HEK293 (cell line): Measurements from ENCODE around the gene RNU5B-1.

Experiments used
- CTCF ChIA-PET: fragments of 350-600 bp; formaldehyde crosslinking; extraction: SDS; loops from one replicate; lab custom pipeline; 2021; ENCODE audit warnings: antibody characterized with exemption; lab: Yijun Ruan, JAX
- POLR2A ChIA-PET: fragments of 300-600 bp; formaldehyde crosslinking; extraction: SDS; loops from one replicate; lab custom pipeline; 2020; ENCODE audit warnings: antibody characterized with exemption, inconsistent platforms; lab: Yijun Ruan, JAX
- H3K27ac ChIP-seq: fragments of 200-500 bp; sonication (Bioruptor generic); 2 replicates; pipeline ENCODE4 v1.5.1; 2014; ENCODE audit warnings: low read depth, low read length, control low read depth, inconsistent platforms; ENCODE audit errors: extremely low read depth
- H3K36me3 ChIP-seq, 2 experiments: fragments of 200-500 bp in 1 of 2; sonication (Bioruptor generic) in 1 of 2; 1 replicate in 1 of 2; 2 replicates in 1 of 2; pipeline ENCODE4 v1.5.1; 2014 to 2017; ENCODE audit warnings: inconsistent platforms in 2 of 2, low read length in 2 of 2; ENCODE audit not compliant: control insufficient read depth in 2 of 2, insufficient read depth in 1 of 2
- H3K4me1 ChIP-seq: fragments of 200-500 bp; sonication (Bioruptor generic); 2 replicates; pipeline ENCODE4 v1.5.1; 2014; ENCODE audit warnings: mild to moderate bottlenecking, low read length, inconsistent platforms; ENCODE audit not compliant: control insufficient read depth, insufficient read depth
- H3K4me3 ChIP-seq: 2 replicates; pipeline ENCODE4 v1.5.1; 2011; ENCODE audit warnings: low read depth, mild to moderate bottlenecking, control low read depth, low read length, moderate library complexity
- H3K9me3 ChIP-seq: fragments of 200-500 bp; sonication (Bioruptor generic); 2 replicates; pipeline ENCODE4 v1.5.1; 2014; ENCODE audit warnings: low read depth, low read length, inconsistent platforms; ENCODE audit not compliant: control insufficient read depth, insufficient read depth
- BCL11B ChIP-seq: fragments of 450-650 bp; formaldehyde crosslinking; IDR thresholded peaks from 2 replicates; pipeline ENCODE4 v1.5.1; 2016; ENCODE audit warnings: low read depth, missing biosample characterization, missing genetic modification characterization
- GLI2 ChIP-seq: fragments of 450-650 bp; formaldehyde crosslinking; IDR thresholded peaks from 2 replicates; pipeline ENCODE4; 2017; ENCODE audit warnings: missing biosample characterization, missing genetic modification characterization, low read depth, borderline replicate concordance
- GLIS1 ChIP-seq: fragments of 450-650 bp; formaldehyde crosslinking; IDR thresholded peaks from 2 replicates; pipeline ENCODE4 v1.5.1; 2016; ENCODE audit warnings: missing biosample characterization, missing genetic modification characterization
- PRDM1 ChIP-seq: fragments of 450-650 bp; formaldehyde crosslinking; IDR thresholded peaks from 2 replicates; pipeline ENCODE4; 2016; ENCODE audit warnings: missing biosample characterization, missing genetic modification characterization
- SP2 ChIP-seq: fragments of 450-650 bp; formaldehyde crosslinking; IDR thresholded peaks from 2 replicates; pipeline ENCODE4 v1.5.1; 2016; ENCODE audit warnings: missing biosample characterization, missing genetic modification characterization
- ZBTB7A ChIP-seq: fragments of 450-650 bp; formaldehyde crosslinking; IDR thresholded peaks from 2 replicates; pipeline ENCODE4 v1.5.1; 2016; ENCODE audit warnings: low read depth, missing biosample characterization, missing genetic modification characterization
- ZFHX2 ChIP-seq: fragments of 450-650 bp; formaldehyde crosslinking; conservative IDR thresholded peaks from 2 replicates; pipeline ENCODE4 v1.5.1; 2016; ENCODE audit warnings: missing biosample characterization, missing genetic modification characterization
- ZNF121 ChIP-seq: fragments of 450-650 bp; formaldehyde crosslinking; IDR thresholded peaks from 2 replicates; pipeline ENCODE4 v1.5.1; 2016; ENCODE audit warnings: missing biosample characterization, missing genetic modification characterization
- ZNF211 ChIP-seq: fragments of 450-650 bp; formaldehyde crosslinking; IDR thresholded peaks from 2 replicates; pipeline ENCODE4 v1.5.1; 2016; ENCODE audit warnings: low read depth, missing biosample characterization, missing genetic modification characterization
- ZNF214 ChIP-seq: fragments of 450-650 bp; formaldehyde crosslinking; IDR thresholded peaks from 2 replicates; pipeline ENCODE4 v1.5.1; 2017; ENCODE audit warnings: missing biosample characterization, mild to moderate bottlenecking, missing genetic modification characterization, borderline replicate concordance
- ZNF221 ChIP-seq: fragments of 450-650 bp; formaldehyde crosslinking; IDR thresholded peaks from 2 replicates; pipeline ENCODE4 v1.5.1; 2017; ENCODE audit warnings: missing biosample characterization, missing genetic modification characterization, borderline replicate concordance
- ZNF24 ChIP-seq: fragments of 450-650 bp; formaldehyde crosslinking; IDR thresholded peaks from 2 replicates; pipeline ENCODE4 v1.5.1; 2016; ENCODE audit warnings: missing biosample characterization, missing genetic modification characterization
- ZNF335 ChIP-seq: fragments of 450-650 bp; formaldehyde crosslinking; conservative IDR thresholded peaks from 2 replicates; pipeline ENCODE4 v1.5.1; 2016; ENCODE audit warnings: missing biosample characterization, missing genetic modification characterization
- ZNF621 ChIP-seq: fragments of 450-650 bp; formaldehyde crosslinking; IDR thresholded peaks from 2 replicates; pipeline ENCODE4 v1.5.1; 2017; ENCODE audit warnings: missing biosample characterization, missing genetic modification characterization
- ZNF660 ChIP-seq: fragments of 450-650 bp; IDR thresholded peaks from 2 replicates; pipeline ENCODE4 v1.5.1; 2018; ENCODE audit warnings: missing biosample characterization, mild to moderate bottlenecking, missing genetic modification characterization
- ZNF830 ChIP-seq: fragments of 450-650 bp; IDR thresholded peaks from 2 replicates; pipeline ENCODE4 v1.5.0; 2018; ENCODE audit warnings: missing biosample characterization, missing genetic modification characterization, low read depth, mild to moderate bottlenecking, moderate library complexity
- TF ChIP-seq, protein P1 (sequence below): fragments of 450-650 bp; formaldehyde crosslinking; IDR thresholded peaks from 2 replicates; pipeline ENCODE4 v1.5.1; 2017; ENCODE audit warnings: missing biosample characterization, missing genetic modification characterization
- TF ChIP-seq, protein P2 (sequence below): fragments of 450-650 bp; formaldehyde crosslinking; IDR thresholded peaks from 2 replicates; pipeline ENCODE4 v1.5.1; 2016; ENCODE audit warnings: missing biosample characterization, missing genetic modification characterization, borderline replicate concordance
- TF ChIP-seq, protein P3 (sequence below): fragments of 450-650 bp; formaldehyde crosslinking; IDR thresholded peaks from 2 replicates; pipeline ENCODE4 v1.5.1; 2017; ENCODE audit warnings: missing biosample characterization, missing genetic modification characterization
- TF ChIP-seq, protein P4 (sequence below): fragments of 450-650 bp; formaldehyde crosslinking; IDR thresholded peaks from 2 replicates; pipeline ENCODE4 v1.5.1; 2016; ENCODE audit warnings: missing biosample characterization, missing genetic modification characterization
- TF ChIP-seq, protein P5 (sequence below): fragments of 450-650 bp; formaldehyde crosslinking; IDR thresholded peaks from 2 replicates; pipeline ENCODE4; 2016; ENCODE audit warnings: missing biosample characterization, missing genetic modification characterization
- TF ChIP-seq, protein P6 (sequence below): fragments of 450-650 bp; formaldehyde crosslinking; IDR thresholded peaks from 2 replicates; pipeline ENCODE4 v1.5.1; 2016; ENCODE audit warnings: missing biosample characterization, missing genetic modification characterization

Gene RNU5B-1

DNA sequence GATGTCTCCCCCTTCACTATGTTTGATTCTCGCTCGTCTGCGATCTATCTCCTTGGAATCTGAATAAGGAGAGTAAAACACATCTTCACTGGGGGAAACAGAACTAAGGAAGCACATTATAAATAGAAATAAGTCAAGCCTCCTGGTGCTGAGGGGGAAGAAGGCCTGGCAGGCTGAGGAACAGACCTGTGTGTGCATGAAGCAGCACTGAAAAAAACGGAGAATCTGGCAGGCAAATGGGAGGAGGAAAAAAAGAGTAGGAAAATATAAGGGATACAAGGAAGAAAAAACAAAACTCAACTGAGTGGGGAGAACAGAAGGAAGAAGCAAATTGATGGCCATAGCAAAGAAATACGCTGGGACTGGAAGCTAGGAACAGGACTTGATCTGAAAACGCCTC is 43.5 kb upstream of the RNU5B-1 start:
- Histone ChIP-seq H3K4me1 (no peaks in the 10 kb centered on the region), H3K27ac (no peak overlapping the region), H3K4me3 (no peak overlapping the region), H3K36me3 (peaks cover 18 to 49% of the 10 kb centered on the region in 2 experiments), H3K9me3 (no peaks in the 10 kb centered on the region)
- ChIA-PET CTCF (interaction anchor here (1.6 kb wide), 1 partner anchor 10 kb away, joined by 5 read pairs; no protein-coding TSS in a partner anchor), POLR2A (no interaction called here)
- TF ChIP-seq ZNF621 (no peak), ZNF24 (tag by site-specific recombination) (no peak), GLI2 (tag by site-specific recombination) (no peak), PRDM1 (tag by site-specific recombination) (no peak), ZNF335 (tag by site-specific recombination) (no peak), ZNF211 (tag by site-specific recombination) (no peak), BCL11B (tag by site-specific recombination) (no peak), ZBTB7A (tag by site-specific recombination) (no peak), ZNF830 (tag by site-specific recombination) (no peak), ZNF214 (tag by site-specific recombination) (no peak)
- TF ChIP-seq, protein P1, sequence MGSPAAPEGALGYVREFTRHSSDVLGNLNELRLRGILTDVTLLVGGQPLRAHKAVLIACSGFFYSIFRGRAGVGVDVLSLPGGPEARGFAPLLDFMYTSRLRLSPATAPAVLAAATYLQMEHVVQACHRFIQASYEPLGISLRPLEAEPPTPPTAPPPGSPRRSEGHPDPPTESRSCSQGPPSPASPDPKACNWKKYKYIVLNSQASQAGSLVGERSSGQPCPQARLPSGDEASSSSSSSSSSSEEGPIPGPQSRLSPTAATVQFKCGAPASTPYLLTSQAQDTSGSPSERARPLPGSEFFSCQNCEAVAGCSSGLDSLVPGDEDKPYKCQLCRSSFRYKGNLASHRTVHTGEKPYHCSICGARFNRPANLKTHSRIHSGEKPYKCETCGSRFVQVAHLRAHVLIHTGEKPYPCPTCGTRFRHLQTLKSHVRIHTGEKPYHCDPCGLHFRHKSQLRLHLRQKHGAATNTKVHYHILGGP (tag by site-specific recombination) = no peak
- TF ChIP-seq, protein P2, sequence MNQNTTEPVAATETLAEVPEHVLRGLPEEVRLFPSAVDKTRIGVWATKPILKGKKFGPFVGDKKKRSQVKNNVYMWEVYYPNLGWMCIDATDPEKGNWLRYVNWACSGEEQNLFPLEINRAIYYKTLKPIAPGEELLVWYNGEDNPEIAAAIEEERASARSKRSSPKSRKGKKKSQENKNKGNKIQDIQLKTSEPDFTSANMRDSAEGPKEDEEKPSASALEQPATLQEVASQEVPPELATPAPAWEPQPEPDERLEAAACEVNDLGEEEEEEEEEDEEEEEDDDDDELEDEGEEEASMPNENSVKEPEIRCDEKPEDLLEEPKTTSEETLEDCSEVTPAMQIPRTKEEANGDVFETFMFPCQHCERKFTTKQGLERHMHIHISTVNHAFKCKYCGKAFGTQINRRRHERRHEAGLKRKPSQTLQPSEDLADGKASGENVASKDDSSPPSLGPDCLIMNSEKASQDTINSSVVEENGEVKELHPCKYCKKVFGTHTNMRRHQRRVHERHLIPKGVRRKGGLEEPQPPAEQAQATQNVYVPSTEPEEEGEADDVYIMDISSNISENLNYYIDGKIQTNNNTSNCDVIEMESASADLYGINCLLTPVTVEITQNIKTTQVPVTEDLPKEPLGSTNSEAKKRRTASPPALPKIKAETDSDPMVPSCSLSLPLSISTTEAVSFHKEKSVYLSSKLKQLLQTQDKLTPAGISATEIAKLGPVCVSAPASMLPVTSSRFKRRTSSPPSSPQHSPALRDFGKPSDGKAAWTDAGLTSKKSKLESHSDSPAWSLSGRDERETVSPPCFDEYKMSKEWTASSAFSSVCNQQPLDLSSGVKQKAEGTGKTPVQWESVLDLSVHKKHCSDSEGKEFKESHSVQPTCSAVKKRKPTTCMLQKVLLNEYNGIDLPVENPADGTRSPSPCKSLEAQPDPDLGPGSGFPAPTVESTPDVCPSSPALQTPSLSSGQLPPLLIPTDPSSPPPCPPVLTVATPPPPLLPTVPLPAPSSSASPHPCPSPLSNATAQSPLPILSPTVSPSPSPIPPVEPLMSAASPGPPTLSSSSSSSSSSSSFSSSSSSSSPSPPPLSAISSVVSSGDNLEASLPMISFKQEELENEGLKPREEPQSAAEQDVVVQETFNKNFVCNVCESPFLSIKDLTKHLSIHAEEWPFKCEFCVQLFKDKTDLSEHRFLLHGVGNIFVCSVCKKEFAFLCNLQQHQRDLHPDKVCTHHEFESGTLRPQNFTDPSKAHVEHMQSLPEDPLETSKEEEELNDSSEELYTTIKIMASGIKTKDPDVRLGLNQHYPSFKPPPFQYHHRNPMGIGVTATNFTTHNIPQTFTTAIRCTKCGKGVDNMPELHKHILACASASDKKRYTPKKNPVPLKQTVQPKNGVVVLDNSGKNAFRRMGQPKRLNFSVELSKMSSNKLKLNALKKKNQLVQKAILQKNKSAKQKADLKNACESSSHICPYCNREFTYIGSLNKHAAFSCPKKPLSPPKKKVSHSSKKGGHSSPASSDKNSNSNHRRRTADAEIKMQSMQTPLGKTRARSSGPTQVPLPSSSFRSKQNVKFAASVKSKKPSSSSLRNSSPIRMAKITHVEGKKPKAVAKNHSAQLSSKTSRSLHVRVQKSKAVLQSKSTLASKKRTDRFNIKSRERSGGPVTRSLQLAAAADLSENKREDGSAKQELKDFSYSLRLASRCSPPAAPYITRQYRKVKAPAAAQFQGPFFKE (tag by site-specific recombination) = no peak
- TF ChIP-seq, protein P3, sequence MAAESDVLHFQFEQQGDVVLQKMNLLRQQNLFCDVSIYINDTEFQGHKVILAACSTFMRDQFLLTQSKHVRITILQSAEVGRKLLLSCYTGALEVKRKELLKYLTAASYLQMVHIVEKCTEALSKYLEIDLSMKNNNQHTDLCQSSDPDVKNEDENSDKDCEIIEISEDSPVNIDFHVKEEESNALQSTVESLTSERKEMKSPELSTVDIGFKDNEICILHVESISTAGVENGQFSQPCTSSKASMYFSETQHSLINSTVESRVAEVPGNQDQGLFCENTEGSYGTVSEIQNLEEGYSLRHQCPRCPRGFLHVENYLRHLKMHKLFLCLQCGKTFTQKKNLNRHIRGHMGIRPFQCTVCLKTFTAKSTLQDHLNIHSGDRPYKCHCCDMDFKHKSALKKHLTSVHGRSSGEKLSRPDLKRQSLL (tag by site-specific recombination) = no peak
- TF ChIP-seq, protein P4, sequence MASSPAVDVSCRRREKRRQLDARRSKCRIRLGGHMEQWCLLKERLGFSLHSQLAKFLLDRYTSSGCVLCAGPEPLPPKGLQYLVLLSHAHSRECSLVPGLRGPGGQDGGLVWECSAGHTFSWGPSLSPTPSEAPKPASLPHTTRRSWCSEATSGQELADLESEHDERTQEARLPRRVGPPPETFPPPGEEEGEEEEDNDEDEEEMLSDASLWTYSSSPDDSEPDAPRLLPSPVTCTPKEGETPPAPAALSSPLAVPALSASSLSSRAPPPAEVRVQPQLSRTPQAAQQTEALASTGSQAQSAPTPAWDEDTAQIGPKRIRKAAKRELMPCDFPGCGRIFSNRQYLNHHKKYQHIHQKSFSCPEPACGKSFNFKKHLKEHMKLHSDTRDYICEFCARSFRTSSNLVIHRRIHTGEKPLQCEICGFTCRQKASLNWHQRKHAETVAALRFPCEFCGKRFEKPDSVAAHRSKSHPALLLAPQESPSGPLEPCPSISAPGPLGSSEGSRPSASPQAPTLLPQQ = no peak

DNA sequence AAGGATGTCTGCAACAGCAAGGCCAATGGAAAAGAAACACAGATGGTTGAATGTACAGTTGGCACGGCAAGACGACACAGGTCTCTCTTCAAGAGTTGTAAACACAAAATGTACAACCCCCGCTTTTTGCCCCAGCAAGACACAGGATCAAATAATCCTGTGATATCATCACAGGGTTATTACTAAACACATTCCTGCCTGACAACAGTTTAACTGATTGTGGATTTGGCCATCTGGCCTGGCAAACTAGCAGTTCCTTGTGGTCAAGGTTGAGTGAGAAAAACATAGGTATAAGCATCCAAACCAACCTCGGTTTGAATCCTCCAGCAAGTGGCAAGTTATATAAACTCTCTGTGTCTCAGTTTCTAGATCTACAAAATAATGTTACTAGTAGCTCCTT is 41.2 kb upstream of the RNU5B-1 start:
- H3K4me1 ChIP-seq = no peaks in the 10 kb centered on the region
- no peak overlapping the region for H3K4me3 ChIP-seq
- no peaks in the 10 kb centered on the region for H3K9me3 ChIP-seq
- no peak overlapping the region for H3K27ac ChIP-seq
- CTCF ChIA-PET = interaction anchor here (0.6 to 1.9 kb wide), 2 partner anchors 8 to 55 kb away, joined by 3 to 7 read pairs; no protein-coding TSS in a partner anchor
- H3K36me3 ChIP-seq = peaks cover 12 to 50% of the 10 kb centered on the region in 2 experiments
- POLR2A ChIA-PET = no interaction called here
- TF ChIP-seq ZNF660 (tag by site-specific recombination) (no peak), ZNF121 (tag by site-specific recombination) (no peak), ZFHX2 (tag by site-specific recombination) (no peak), ZNF221 (tag by site-specific recombination) (no peak), GLIS1 (tag by site-specific recombination) (no peak), SP2 (tag by site-specific recombination) (no peak)
- TF ChIP-seq, protein P5, sequence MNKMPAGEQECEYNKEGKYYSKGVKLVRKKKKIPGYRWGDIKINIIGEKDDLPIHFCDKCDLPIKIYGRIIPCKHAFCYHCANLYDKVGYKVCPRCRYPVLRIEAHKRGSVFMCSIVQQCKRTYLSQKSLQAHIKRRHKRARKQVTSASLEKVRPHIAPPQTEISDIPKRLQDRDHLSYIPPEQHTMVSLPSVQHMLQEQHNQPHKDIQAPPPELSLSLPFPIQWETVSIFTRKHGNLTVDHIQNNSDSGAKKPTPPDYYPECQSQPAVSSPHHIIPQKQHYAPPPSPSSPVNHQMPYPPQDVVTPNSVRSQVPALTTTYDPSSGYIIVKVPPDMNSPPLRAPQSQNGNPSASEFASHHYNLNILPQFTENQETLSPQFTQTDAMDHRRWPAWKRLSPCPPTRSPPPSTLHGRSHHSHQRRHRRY (tag by site-specific recombination) = no peak
- TF ChIP-seq, protein P6, sequence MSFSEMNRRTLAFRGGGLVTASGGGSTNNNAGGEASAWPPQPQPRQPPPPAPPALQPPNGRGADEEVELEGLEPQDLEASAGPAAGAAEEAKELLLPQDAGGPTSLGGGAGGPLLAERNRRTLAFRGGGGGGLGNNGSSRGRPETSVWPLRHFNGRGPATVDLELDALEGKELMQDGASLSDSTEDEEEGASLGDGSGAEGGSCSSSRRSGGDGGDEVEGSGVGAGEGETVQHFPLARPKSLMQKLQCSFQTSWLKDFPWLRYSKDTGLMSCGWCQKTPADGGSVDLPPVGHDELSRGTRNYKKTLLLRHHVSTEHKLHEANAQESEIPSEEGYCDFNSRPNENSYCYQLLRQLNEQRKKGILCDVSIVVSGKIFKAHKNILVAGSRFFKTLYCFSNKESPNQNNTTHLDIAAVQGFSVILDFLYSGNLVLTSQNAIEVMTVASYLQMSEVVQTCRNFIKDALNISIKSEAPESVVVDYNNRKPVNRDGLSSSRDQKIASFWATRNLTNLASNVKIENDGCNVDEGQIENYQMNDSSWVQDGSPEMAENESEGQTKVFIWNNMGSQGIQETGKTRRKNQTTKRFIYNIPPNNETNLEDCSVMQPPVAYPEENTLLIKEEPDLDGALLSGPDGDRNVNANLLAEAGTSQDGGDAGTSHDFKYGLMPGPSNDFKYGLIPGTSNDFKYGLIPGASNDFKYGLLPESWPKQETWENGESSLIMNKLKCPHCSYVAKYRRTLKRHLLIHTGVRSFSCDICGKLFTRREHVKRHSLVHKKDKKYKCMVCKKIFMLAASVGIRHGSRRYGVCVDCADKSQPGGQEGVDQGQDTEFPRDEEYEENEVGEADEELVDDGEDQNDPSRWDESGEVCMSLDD (tag by site-specific recombination) = no peak
